ENCODE data around the gene MED13L.

- TF ChIP-seq CTCF (IDR thresholded peaks at IDR 0.05; ENCODE audit: insufficient read depth, low read length, poor library complexity, severe bottlenecking) = no peak
- TF ChIP-seq EZH2phosphoT487 (conservative IDR thresholded peaks at IDR 0.05; ENCODE audit: low read length) = no peak
These were observed 259.2 kb downstream of the MED13L start for GRCh38 chr12:116018282-116018681.

Data from SU-DHL-6 (cell line).